Subcutaneous abdominal adipose tissue (tissue), 5 donors: ENCODE data around the gene ZNF358.
A peak's percentile ranks its signal among the peaks of the same experiment; 100 is the strongest.

Source experiments
- H3K27ac ChIP-seq: one replicate; pipeline ENCODE4 v1.7.0; 2013; ENCODE audit warnings: low read depth, mild to moderate bottlenecking, inconsistent platforms, low read length, moderate library complexity
- H3K27me3 ChIP-seq, 5 donors: one replicate each; pipeline ENCODE4 v1.7.0; 2013; ENCODE audit warnings: low read length in 5 of 5, inconsistent platforms in 1 of 5; ENCODE audit not compliant: control insufficient read depth in 5 of 5, insufficient read depth in 4 of 5
- H3K36me3 ChIP-seq, 5 donors: one replicate each; pipeline ENCODE4 v1.7.0; 2013; ENCODE audit warnings: low read length in 5 of 5; ENCODE audit not compliant: control insufficient read depth in 5 of 5, insufficient read depth in 5 of 5
- H3K4me1 ChIP-seq, 5 donors: one replicate each; pipeline ENCODE4 v1.7.0; 2013; ENCODE audit warnings: low read length in 5 of 5, mild to moderate bottlenecking in 3 of 5, moderate library complexity in 1 of 5; ENCODE audit not compliant: control insufficient read depth in 5 of 5, insufficient read depth in 5 of 5
- H3K4me3 ChIP-seq, 5 donors: one replicate each; pipeline ENCODE4 v1.7.0; 2013; ENCODE audit warnings: low read length in 5 of 5, low read depth in 1 of 5
- H3K9ac ChIP-seq, 5 donors: one replicate each; pipeline ENCODE4 v1.7.0; 2013; ENCODE audit warnings: low read length in 5 of 5, mild to moderate bottlenecking in 4 of 5, moderate library complexity in 3 of 5
- H3K9me3 ChIP-seq, 5 donors: one replicate each; pipeline ENCODE4 v1.7.0; 2013; ENCODE audit warnings: low read length in 5 of 5; ENCODE audit not compliant: control insufficient read depth in 5 of 5
- donor health status: healthy.
- donor health status: healthy.
- donor health status: healthy.
- donor health status: healthy.
- donor health status: healthy.

Gene ZNF358

DNA sequence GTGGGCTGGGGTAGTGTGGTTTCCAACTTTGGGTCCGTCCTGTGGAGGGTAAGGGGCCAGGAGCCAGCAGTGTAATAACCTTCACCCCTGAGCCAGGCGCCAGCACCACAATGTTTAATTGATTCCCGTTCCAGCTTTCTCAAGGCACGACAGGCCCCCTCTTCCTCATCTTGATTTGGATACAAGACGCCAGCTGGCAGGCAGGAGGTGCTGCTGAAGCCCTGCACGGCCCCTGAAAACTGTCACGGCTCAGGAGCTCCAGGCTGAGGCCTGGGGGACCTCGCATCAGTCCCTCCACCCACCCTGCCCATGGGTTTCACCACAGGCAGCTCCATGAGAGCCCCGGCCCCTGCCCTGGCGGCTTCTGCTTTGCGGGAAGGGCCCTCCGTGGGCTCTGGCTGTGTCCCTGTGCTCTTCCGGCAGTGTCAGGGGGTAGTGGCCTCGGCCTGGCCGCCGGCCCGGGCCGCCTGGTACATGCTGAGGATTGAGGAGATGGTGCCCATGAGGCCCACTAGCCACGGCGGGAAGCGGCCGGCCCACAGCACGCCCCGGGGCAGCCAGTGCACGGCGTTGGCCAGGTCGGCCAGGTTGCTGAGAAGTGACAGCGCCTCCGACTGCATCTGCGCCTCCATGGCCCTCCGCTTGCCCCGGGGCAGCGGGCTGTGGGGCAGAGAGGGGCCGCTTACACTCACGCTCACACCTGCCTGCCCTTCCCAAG, 39.0 kb upstream of the ZNF358 start:
- H3K27ac ChIP-seq = no peak overlapping the region
- H3K4me1 ChIP-seq = peaks cover 0 to 36% (median 25%) of the 10 kb centered on the region in 5 donors
- H3K9me3 ChIP-seq = no peaks in the 10 kb centered on the region
- no peak overlapping the region for H3K4me3 ChIP-seq
- peaks cover 0 to 5% (median 3%) of the 10 kb centered on the region in 5 donors for H3K36me3 ChIP-seq
- H3K9ac ChIP-seq = no peak overlapping the region
- no peaks in the 10 kb centered on the region for H3K27me3 ChIP-seq

DNA sequence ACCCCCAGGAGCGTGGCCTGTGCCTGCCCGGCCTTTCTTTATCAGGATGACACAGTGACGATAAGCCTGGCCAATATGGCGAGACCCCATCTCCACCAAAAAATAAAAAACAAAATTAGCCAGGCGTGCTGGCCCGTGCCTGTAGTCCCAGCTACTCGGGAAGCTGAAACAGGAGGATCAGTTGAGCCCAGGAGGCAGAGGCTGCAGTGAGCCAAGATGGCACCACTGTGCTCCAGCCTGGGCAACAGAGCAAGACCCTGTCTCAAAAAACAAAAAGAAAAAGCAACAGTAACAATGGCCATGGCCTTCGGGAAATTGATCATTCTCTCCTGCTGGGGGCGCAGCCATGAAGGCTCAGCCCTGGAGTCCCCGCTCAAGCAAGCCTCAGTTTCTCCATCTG, 38.1 kb upstream of the ZNF358 start:
- Histone ChIP-seq H3K27ac (no peak overlapping the region), H3K36me3 (no peaks in the 10 kb centered on the region)

DNA sequence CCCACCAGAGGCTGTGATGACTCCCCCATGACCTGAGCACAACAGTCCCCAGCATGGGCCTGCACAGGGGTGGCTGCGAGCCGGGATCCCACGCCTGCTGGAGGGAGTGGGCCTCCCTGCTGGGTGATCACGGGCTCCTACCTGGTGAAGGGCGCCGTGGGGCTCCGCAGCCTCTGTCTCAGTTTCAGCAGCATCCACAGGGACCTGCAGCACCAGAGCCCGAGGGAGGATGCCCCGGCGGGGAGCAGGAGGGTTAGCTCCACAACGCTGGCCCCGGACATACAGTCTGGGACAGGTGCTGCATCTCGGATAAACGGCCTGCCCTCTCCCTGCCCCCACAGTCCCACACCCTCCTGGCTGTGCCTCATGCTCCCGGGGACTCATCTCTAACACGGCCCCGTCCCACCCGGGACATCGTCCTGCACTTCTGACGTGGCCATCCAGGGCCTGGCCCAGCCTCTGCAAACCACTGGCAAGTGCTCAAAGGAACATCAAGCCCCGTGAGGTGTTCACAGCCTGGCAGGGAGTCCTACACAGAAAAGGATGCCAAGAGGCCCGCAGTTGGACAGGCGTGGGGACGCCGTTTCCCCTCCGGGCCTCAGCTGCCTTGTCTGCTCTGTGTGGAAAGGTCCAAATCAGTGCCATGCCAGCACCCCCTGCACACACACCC, 37.6 kb upstream of the ZNF358 start:
- Histone ChIP-seq H3K9ac (no peak overlapping the region), H3K27ac (no peak overlapping the region), H3K4me3 (no peak overlapping the region)

More for the DNA sequence above, 38.1 kb upstream of the ZNF358 start:
- H3K4me3 ChIP-seq = no peak overlapping the region
- H3K9me3 ChIP-seq = no peaks in the 10 kb centered on the region
- peaks cover 3 to 43% (median 33%) of the 10 kb centered on the region in 5 donors for H3K4me1 ChIP-seq
- H3K9ac ChIP-seq = no peak overlapping the region
- H3K27me3 ChIP-seq = no peaks in the 10 kb centered on the region

DNA sequence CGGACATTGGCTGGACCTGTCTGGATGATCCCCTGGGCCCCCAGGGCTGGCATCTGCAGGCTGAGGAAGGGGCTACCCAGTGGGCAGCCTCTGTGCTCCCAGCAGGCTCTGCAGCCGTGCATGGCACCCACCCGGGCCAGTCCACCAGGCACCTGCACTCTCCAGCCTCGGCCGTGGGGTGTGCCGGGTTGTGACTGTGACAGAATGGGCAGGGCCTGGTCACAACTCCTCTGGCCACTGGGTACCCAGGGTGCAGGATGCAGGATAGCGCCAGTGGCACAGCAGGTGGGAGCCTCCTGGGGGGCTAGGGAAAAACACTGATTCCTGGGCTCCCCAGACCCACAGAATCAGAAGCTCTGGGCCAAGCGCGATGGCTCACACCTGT, 37.1 kb upstream of the ZNF358 start:
- no peak overlapping the region for H3K27ac ChIP-seq
- no peak overlapping the region for H3K9ac ChIP-seq
- no peaks in the 10 kb centered on the region for H3K36me3 ChIP-seq
- no peaks in the 10 kb centered on the region for H3K9me3 ChIP-seq
- H3K27me3 ChIP-seq = no peaks in the 10 kb centered on the region
- H3K4me3 ChIP-seq = no peak overlapping the region
- H3K4me1 ChIP-seq = peaks cover 3 to 52% (median 42%) of the 10 kb centered on the region in 5 donors

More for the DNA sequence above, 37.6 kb upstream of the ZNF358 start:
- Histone ChIP-seq H3K36me3 (no peaks in the 10 kb centered on the region), H3K27me3 (no peaks in the 10 kb centered on the region), H3K9me3 (no peaks in the 10 kb centered on the region), H3K4me1 (peaks cover 3 to 47% (median 38%) of the 10 kb centered on the region in 5 donors)

DNA sequence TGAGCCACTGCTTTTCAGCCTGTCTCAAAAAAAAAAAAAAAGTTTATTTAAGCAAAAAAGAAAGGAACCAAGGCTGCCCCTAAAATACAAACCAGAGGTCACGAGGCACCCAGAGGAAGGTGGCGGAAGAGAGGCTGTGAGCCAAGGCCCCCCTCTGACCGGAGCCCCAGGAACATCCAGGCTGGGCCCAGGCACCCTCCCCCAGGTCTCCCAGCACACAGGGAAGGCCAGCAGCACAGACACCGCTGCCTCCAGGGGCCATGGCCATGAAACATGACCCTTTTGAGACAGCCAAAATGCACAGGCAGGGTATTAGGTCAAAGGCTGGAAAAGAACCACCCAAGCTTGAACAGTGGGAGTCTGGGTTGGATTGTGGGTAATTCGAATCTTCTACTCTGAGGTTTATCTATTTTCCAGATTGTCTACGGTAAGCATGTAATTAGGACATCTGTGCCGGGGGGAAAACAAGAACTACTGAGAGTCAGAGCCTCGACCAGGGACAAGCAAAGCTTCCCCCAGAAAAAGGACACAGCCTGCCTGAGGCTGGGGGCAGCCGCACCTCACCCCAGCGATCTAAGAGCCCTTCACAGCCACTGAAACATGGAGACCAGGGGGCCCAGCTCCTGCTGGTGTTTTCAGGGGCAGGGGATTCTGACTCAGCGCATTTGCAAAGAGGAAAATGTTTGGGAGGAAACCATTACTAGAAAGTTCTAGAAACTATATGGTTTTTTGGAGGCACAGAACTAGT, 35.5 kb upstream of the ZNF358 start:
- H3K27me3 ChIP-seq = no peaks in the 10 kb centered on the region
- H3K36me3 ChIP-seq = no peaks in the 10 kb centered on the region
- H3K9me3 ChIP-seq = no peaks in the 10 kb centered on the region
- peaks cover 3 to 52% (median 42%) of the 10 kb centered on the region in 5 donors for H3K4me1 ChIP-seq
- H3K9ac ChIP-seq = peak overlapping the region in 2 of 5 donors; percentile 26 to 45
- peak overlapping the region; percentile 73 for H3K27ac ChIP-seq
- no peak overlapping the region for H3K4me3 ChIP-seq

DNA sequence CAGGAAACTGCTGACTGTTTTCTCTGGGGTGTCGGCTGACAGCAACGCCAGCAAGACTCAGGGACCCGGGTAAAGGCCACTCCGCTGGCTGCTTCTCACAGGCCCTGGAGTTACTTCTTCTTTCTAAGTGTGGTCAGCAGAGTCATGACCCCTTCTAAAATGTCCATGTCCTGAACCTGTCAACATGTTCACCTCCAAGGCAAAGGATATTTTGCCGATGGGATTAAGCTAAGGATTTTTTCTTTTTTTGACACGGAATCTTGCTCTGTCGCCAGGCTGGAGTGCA, 35.0 kb upstream of the ZNF358 start:
- H3K9me3 ChIP-seq = no peaks in the 10 kb centered on the region
- H3K27me3 ChIP-seq = no peaks in the 10 kb centered on the region
- H3K4me3 ChIP-seq = no peak overlapping the region
- peaks cover 3 to 52% (median 42%) of the 10 kb centered on the region in 5 donors for H3K4me1 ChIP-seq
- H3K9ac ChIP-seq = peak overlapping the region in 2 of 5 donors; percentile 26 to 45
- peak overlapping the region; percentile 73 for H3K27ac ChIP-seq
- peaks cover 0 to 3% (median 0%) of the 10 kb centered on the region in 5 donors for H3K36me3 ChIP-seq

DNA sequence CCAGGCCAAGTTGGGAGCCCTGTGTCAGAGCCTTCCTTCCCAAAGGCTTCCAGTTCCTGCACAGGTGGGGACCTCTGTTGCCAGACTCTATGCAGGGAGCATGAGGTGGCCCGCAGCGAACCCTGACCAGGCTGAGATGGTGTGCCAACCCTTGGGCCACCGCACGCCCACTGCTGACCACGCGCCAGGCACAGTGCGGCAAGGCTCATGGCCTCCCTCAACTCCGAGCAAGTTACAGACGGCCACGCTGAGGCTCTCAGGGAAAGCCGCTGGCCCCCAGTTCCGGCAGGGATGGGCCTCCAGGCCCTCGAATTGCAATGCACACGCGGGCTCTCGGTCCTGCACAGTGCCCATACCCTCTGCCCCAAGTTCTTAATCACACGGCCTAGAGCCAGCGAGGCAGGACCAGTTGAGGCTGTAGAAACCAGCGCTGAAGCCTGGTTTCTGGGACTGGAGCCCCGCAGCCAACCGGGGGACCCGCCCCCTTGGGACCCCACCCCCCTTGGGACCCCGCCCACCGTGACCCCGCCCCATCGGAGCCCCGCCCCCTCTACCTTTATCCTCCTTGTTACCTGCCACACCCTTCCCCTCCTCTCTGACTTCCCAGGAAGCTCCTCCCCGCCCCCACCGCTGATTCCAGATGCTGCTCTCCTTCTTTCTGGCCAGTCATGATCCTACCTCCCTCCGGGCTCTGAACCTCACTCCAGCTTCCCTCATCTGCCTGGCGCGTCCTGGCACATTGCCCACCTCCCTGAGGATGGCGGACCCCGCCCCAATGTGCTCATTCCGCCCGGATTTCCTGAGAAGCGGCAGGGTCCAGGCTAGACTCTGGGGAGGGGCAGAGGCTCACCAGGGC, 33.1 kb upstream of the ZNF358 start:
- Histone ChIP-seq H3K4me1 (peaks cover 3 to 52% (median 43%) of the 10 kb centered on the region in 5 donors), H3K9me3 (no peaks in the 10 kb centered on the region), H3K36me3 (peaks cover 0 to 3% (median 0%) of the 10 kb centered on the region in 5 donors), H3K27me3 (no peaks in the 10 kb centered on the region), H3K4me3 (peak overlapping the region in 1 of 5 donors; percentile 21), H3K9ac (peak overlapping the region in 2 of 5 donors; percentile 35 to 47), H3K27ac (no peak overlapping the region)

DNA sequence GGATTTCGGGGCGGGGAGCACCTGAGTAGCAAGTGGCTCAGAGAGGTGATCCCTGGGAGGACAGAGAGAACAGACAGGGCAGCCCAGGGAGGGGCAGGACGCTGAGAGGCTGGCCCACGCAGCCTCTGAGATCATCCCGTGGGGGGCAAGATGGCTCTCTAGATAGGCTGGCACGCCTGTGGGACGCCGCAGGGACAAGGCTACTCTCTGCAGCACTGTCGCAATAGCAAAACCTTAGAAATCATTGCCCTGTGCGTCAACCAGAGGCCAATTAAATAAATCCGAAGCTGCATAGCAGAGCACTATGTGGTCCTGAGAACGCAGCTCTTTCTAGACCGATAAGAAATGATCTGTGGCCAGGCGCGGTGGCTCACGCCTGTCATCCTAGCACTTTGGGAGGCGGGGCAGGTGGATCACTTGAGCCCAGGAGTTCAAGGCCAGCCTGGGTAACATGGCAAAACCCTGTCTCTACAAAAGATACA, 32.1 kb upstream of the ZNF358 start:
- Histone ChIP-seq H3K4me3 (no peak overlapping the region), H3K4me1 (peaks cover 3 to 54% (median 47%) of the 10 kb centered on the region in 5 donors), H3K27me3 (no peaks in the 10 kb centered on the region), H3K27ac (no peak overlapping the region), H3K9ac (no peak overlapping the region), H3K36me3 (peaks cover 0 to 3% (median 0%) of the 10 kb centered on the region in 5 donors), H3K9me3 (no peaks in the 10 kb centered on the region)

DNA sequence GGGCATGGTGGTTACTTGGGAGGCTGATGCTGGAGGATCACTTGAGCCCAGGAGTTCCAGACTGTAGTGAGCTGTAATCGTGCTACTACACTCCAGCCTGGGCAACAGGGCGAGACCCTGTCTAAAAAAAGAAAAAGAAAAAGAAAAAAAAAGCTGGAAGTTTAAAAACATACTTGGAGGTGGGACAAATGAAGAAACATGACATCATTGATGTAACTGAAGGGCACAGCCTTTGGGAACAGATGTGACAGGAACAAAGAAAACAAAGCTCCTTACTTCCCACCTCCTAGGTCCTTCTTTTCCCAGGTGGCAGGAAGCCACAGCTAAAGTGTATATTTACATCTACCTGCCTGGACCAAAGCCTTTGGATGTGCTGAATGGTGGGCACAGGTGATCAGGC, 29.0 kb upstream of the ZNF358 start:
- Histone ChIP-seq H3K4me3 (no peak overlapping the region), H3K27ac (no peak overlapping the region), H3K27me3 (no peaks in the 10 kb centered on the region), H3K36me3 (peaks cover 0 to 3% (median 0%) of the 10 kb centered on the region in 5 donors), H3K4me1 (peaks cover 3 to 33% (median 31%) of the 10 kb centered on the region in 5 donors), H3K9me3 (no peaks in the 10 kb centered on the region), H3K9ac (no peak overlapping the region)
